Lower leg skin (tissue), 3 donors: Measurements from ENCODE around the gene FXYD5.

Experiments used
- CTCF ChIP-seq, 3 donors: fragments of 450-650 bp; IDR thresholded peaks; one replicate each; pipeline ENCODE4 v1.5.1; 2016; ENCODE audit warnings: antibody characterized with exemption in 3 of 3, mild to moderate bottlenecking in 3 of 3, moderate library complexity in 2 of 3
- POLR2A ChIP-seq, 2 donors: fragments of 450-650 bp; IDR thresholded peaks; one replicate each; pipeline ENCODE4 v1.6.1; 2016 to 2017; ENCODE audit warnings: antibody characterized with exemption in 2 of 2, mild to moderate bottlenecking in 1 of 2, moderate library complexity in 1 of 2

GRCh38 chr19:35179830-35180229, 25.3 kb downstream of the FXYD5 start:
- TF ChIP-seq CTCF (IDR thresholded peaks at IDR 0.05): no peak
- no peak for TF ChIP-seq POLR2A (IDR thresholded peaks at IDR 0.05)
